ENCODE measurements around the gene TOM1.

DNA sequence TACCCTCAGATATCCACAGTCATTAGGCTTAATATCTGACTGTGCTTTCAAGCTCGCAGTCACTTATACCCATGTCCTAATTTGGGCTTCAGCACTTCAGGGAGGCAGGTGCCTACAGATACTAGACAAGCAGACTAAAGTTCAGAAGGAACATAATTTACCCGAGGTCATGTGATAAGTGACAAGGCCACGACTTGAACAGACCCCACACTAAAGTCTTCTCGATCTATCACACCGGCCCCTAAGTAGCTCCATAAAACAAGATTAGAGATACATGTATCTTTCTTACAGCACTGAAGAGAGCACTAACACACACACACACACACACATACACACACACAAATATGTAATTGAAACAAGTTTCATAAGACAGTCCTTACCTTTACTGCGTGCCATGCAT is 32.6 kb downstream of the TOM1 start:
- TF ChIP-seq NFXL1 (IDR thresholded peaks at IDR 0.05; ENCODE audit: borderline replicate concordance) (no peak), NBN (IDR thresholded peaks at IDR 0.05) (no peak), NRF1 (conservative IDR thresholded peaks at IDR 0.05; ENCODE audit: low read depth, low read length) (no peak), SMARCA5 (IDR thresholded peaks at IDR 0.05) (no peak), ZNF207 (IDR thresholded peaks at IDR 0.05; ENCODE audit: borderline replicate concordance) (no peak), NFIC (IDR thresholded peaks at IDR 0.05; ENCODE audit: low read depth, low read length) (no peak), RUNX3 (IDR thresholded peaks at IDR 0.05; ENCODE audit: low read length) (no peak), CBFB (IDR thresholded peaks at IDR 0.05; ENCODE audit: low read depth) (no peak), STAT1 (conservative IDR thresholded peaks at IDR 0.05) (no peak)
- TF ChIP-seq, protein P1, sequence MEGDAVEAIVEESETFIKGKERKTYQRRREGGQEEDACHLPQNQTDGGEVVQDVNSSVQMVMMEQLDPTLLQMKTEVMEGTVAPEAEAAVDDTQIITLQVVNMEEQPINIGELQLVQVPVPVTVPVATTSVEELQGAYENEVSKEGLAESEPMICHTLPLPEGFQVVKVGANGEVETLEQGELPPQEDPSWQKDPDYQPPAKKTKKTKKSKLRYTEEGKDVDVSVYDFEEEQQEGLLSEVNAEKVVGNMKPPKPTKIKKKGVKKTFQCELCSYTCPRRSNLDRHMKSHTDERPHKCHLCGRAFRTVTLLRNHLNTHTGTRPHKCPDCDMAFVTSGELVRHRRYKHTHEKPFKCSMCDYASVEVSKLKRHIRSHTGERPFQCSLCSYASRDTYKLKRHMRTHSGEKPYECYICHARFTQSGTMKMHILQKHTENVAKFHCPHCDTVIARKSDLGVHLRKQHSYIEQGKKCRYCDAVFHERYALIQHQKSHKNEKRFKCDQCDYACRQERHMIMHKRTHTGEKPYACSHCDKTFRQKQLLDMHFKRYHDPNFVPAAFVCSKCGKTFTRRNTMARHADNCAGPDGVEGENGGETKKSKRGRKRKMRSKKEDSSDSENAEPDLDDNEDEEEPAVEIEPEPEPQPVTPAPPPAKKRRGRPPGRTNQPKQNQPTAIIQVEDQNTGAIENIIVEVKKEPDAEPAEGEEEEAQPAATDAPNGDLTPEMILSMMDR (IDR thresholded peaks at IDR 0.05 in 2 of 3, conservative IDR thresholded peaks at IDR 0.05 in 1 of 3; ENCODE audit: control insufficient read depth in 2 of 3, extremely low read depth in 1 of 3, insufficient read depth in 1 of 3, low read depth in 3 of 3, low read length in 3 of 3): no peak

Measured in GM12878 (cell line).